A549 (cell line): ENCODE measurements around the gene ANKRD40CL. TPM values are rescaled to one million over a fixed set of nuclear protein-coding genes. Genes with fewer than 3 reads are reported as not detected.
A peak's percentile ranks its signal among the peaks of the same experiment; 100 is the strongest.
"Not testable (repeated sequence)": the region's sequence is repeated elsewhere in the genome, so short reads cannot be mapped to it uniquely, and the experiment has no call there.

ENCODE experiments used
- ATAC-seq, 2 experiments: fragments of 200-7000 bp in 1 of 2; fragments of >200 bp in 1 of 2; cut with Nextera tagmentation in 1 of 2; cut with Tn5 transposase in 1 of 2; 3 replicates each; pipeline versions ENCODE4 v1.8.0 to v1.9.1; 2018 to 2020; ENCODE audit warnings: mild to moderate bottlenecking in 1 of 2, moderate library complexity in 1 of 2
- CTCF ChIA-PET: fragments of 300-600 bp; sonication (Branson Sonifier 250); formaldehyde crosslinking; extraction: SDS; loops from one replicate; lab custom pipeline; 2021; ENCODE audit warnings: antibody characterized with exemption, inconsistent platforms; lab: Yijun Ruan, JAX
- POLR2A ChIA-PET: fragments of 350-600 bp; formaldehyde crosslinking; extraction: SDS; loops from one replicate; lab custom pipeline; 2021; ENCODE audit warnings: antibody characterized with exemption, inconsistent platforms; lab: Yijun Ruan, JAX
- DNase-seq, 2 experiments: peaks; one replicate each; pipeline versions ENCODE4 v3.0.0 to v3.0.0-alpha.2; 2011 to 2016; ENCODE audit warnings: low read depth in 1 of 2, low spot score in 1 of 2
- FAIRE-seq: peaks from 2 replicates; lab custom pipeline; 2011; peaks lifted over from hg19 to GRCh38; lab: Jason Lieb, UNC
- H3K27ac ChIP-seq, 2 experiments: fragments of >200 bp; sonication (Bioruptor Twin); formaldehyde crosslinking; 3 replicates each; pipeline ENCODE4 v1.5.1; 2016 to 2017
- H3K4me1 ChIP-seq: fragments of >200 bp; sonication (Bioruptor Twin); formaldehyde crosslinking; 3 replicates; pipeline ENCODE4 v1.6.1; 2016
- H3K4me2 ChIP-seq: fragments of >200 bp; sonication (Bioruptor Twin); formaldehyde crosslinking; 3 replicates; pipeline ENCODE4 v1.6.1; 2016
- H3K4me3 ChIP-seq: fragments of >200 bp; sonication (Bioruptor Twin); formaldehyde crosslinking; 3 replicates; pipeline ENCODE4 v1.5.1; 2016
- H3K9me3 ChIP-seq: fragments of >200 bp; sonication (Bioruptor Twin); formaldehyde crosslinking; 3 replicates; pipeline ENCODE4 v1.6.1; 2016
- ATOH8 ChIP-seq: fragments of 250-450 bp; sonication (Bioruptor Pico); IDR thresholded peaks from 2 replicates; pipeline ENCODE4 v1.5.0; 2020; ENCODE audit warnings: low read depth, mild to moderate bottlenecking, moderate library complexity
- BHLHE40 ChIP-seq: IDR thresholded peaks from 2 replicates; pipeline ENCODE4 v1.6.1; 2012; ENCODE audit warnings: low read depth, low read length, inconsistent platforms
- CBX8 ChIP-seq: fragments of 200-600 bp; sonication (generic); IDR thresholded peaks from 2 replicates; pipeline ENCODE4 v1.6.1; 2016
- CEBPB ChIP-seq, 2 experiments: fragments of >200 bp in 1 of 2; sonication (Bioruptor Twin) in 1 of 2; formaldehyde crosslinking in 1 of 2; IDR thresholded peaks; 2 replicates each; pipeline ENCODE4 v1.6.1; 2012 to 2016
- CHD4 ChIP-seq: fragments of 200-600 bp; sonication (generic); IDR thresholded peaks from 2 replicates; pipeline ENCODE4 v1.6.1; 2016; ENCODE audit warnings: antibody characterized with exemption, mild to moderate bottlenecking, borderline replicate concordance
- EHMT2 ChIP-seq: fragments of 200-600 bp; sonication (generic); IDR thresholded peaks from 2 replicates; pipeline ENCODE4 v1.6.1; 2016; ENCODE audit warnings: antibody characterized with exemption, low read depth, mild to moderate bottlenecking, moderate library complexity
- FOSL2 ChIP-seq, 2 experiments: fragments of 450-650 bp in 1 of 2; fragments of >200 bp in 1 of 2; sonication (Bioruptor Twin) in 1 of 2; formaldehyde crosslinking; IDR thresholded peaks; 2 replicates each; pipeline versions ENCODE4 v1.5.0 to v1.6.1; 2016 to 2020; ENCODE audit warnings: mild to moderate bottlenecking in 1 of 2, moderate library complexity in 1 of 2
- FOXS1 ChIP-seq: fragments of 250-450 bp; sonication (Bioruptor Pico); IDR thresholded peaks from 2 replicates; pipeline ENCODE4 v1.5.0; 2020; ENCODE audit warnings: mild to moderate bottlenecking, moderate library complexity
- GATA3 ChIP-seq: IDR thresholded peaks from 2 replicates; pipeline ENCODE4 v1.6.1; 2012; ENCODE audit warnings: borderline replicate concordance
- HOXA7 ChIP-seq: fragments of 250-450 bp; sonication (Bioruptor Pico); IDR thresholded peaks from 2 replicates; pipeline ENCODE4 v1.5.0; 2020; ENCODE audit warnings: mild to moderate bottlenecking, moderate library complexity
- MYC ChIP-seq: IDR thresholded peaks from 2 replicates; pipeline ENCODE4 v1.6.1; 2012; ENCODE audit warnings: mild to moderate bottlenecking, inconsistent platforms, low read length, improper control_type of control experiment, borderline replicate concordance
- NPAS2 ChIP-seq: fragments of 250-450 bp; sonication (Bioruptor Pico); IDR thresholded peaks from 2 replicates; pipeline ENCODE4 v1.8.0; 2022; ENCODE audit warnings: mild to moderate bottlenecking, moderate library complexity, borderline replicate concordance
- NR3C1 ChIP-seq: fragments of >200 bp; sonication (Bioruptor Twin); formaldehyde crosslinking; IDR thresholded peaks from 3 replicates; pipeline ENCODE4 v1.6.1; 2017
- POLR2AphosphoS2 ChIP-seq: conservative IDR thresholded peaks from 2 replicates; pipeline ENCODE4 v1.6.1; 2012; ENCODE audit warnings: low read length, improper control_type of control experiment, inconsistent platforms
- RARB ChIP-seq: fragments of 250-450 bp; sonication (Bioruptor Pico); IDR thresholded peaks from 2 replicates; pipeline ENCODE4 v1.8.0; 2021; ENCODE audit warnings: mild to moderate bottlenecking, moderate library complexity
- TP53 ChIP-seq: fragments of 250-450 bp; sonication (Bioruptor Pico); IDR thresholded peaks from 2 replicates; pipeline ENCODE4 v1.5.0; 2021; ENCODE audit warnings: mild to moderate bottlenecking, moderate library complexity
- USF2 ChIP-seq: fragments of 450-650 bp; IDR thresholded peaks from 2 replicates; pipeline ENCODE4 v1.6.1; 2014; ENCODE audit warnings: antibody characterized with exemption
- ZFP36 ChIP-seq: fragments of 450-650 bp; IDR thresholded peaks from 2 replicates; pipeline ENCODE4 v1.6.1; 2014; ENCODE audit warnings: borderline replicate concordance; ENCODE audit not compliant: partially characterized antibody
- ZNF302 ChIP-seq: fragments of 250-450 bp; sonication (Bioruptor Pico); IDR thresholded peaks from 2 replicates; pipeline ENCODE4 v1.9.0; 2021; ENCODE audit warnings: inconsistent platforms, mild to moderate bottlenecking, moderate library complexity
- WGBS: methylation state at CpG from one replicate; pipeline ENCODE4 v1.1.6; 2017; ENCODE audit errors: missing lambda C conversion rate; 5-methylcytosine and 5-hydroxymethylcytosine counted together
- polyA plus RNA-seq, 4 experiments: library from polyadenylated mRNA; depleted of rRNA in 3 of 4; stranded (reverse); fragments of >200 nt; fragmentation: RNase III in 1 of 4; extraction: RNeasy Plus Mini Kit Qiagen cat#74134 plus additional on column Dnase treatment in 1 of 4; gene quantifications; 2 replicates in 3 of 4; 3 replicates in 1 of 4; pipeline ENCODE4 v1.2.3, GENCODE V29; 2011 to 2017

Gene ANKRD40CL
- polyA plus RNA-seq, 2 of the 4 experiments (the other 2 are of a cell fraction): 0.13 to 0.18 TPM

GRCh38 chr17:50806141-50806643 lies 38.9 kb upstream of the ANKRD40CL start:
- DNase-seq (peak in 1 of 2 experiments; percentile 32), FAIRE-seq (no peak), ATAC-seq (peak in 1 of 2 experiments; percentile 32; a peak in 3 of 6 replicates)
- no peaks in the 10 kb centered on the region; the same call in 2 of the 3 replicates for H3K4me1 ChIP-seq
- no peaks in the 10 kb centered on the region for H3K9me3 ChIP-seq
- ChIA-PET CTCF (interaction anchor here (0.7 to 10.9 kb wide), 13 partner anchors 8 to 347 kb away, joined by 3 to 100 read pairs (median 4); partner anchors contain the start of gene NME1), POLR2A (no interaction called here)
- TF ChIP-seq EHMT2 (no peak), CHD4 (no peak), ZFP36 (no peak), GATA3 (no peak)
- 66% methylated on average over 11 of the region's 11 CpGs for WGBS
- no peak overlapping the region for H3K4me2 ChIP-seq
- H3K27ac ChIP-seq: peak overlapping the region in 1 of 2 experiments; percentile 11; a peak in 1 of 6 replicates
- H3K4me3 ChIP-seq: no peak overlapping the region

- ATAC-seq (no peak), DNase-seq (no peak), FAIRE-seq (no peak)
- no peak overlapping the region for H3K4me3 ChIP-seq
- CTCF ChIA-PET: interaction anchor here (0.7 to 10.9 kb wide), 14 partner anchors 9 to 408 kb away, joined by 3 to 100 read pairs (median 4); partner anchors contain the start of genes LRRC59 and NME1
- H3K9me3 ChIP-seq: no peaks in the 10 kb centered on the region
- peak overlapping the region in 1 of 2 experiments; percentile 11; a peak in 1 of 6 replicates for H3K27ac ChIP-seq
- H3K4me2 ChIP-seq: no peak overlapping the region
- H3K4me1 ChIP-seq: no peaks in the 10 kb centered on the region; the same call in 2 of the 3 replicates
- TF ChIP-seq FOSL2 (IDR thresholded peaks at IDR 0.05): no peak
- no peak for TF ChIP-seq FOSL2 (CRISPR knock-in tag; IDR thresholded peaks at IDR 0.05)
- TF ChIP-seq CHD4: no peak
- TF ChIP-seq ZNF302 (CRISPR knock-in tag): no peak
- TF ChIP-seq NPAS2 (CRISPR knock-in tag): no peak
- TF ChIP-seq POLR2AphosphoS2: no peak
- TF ChIP-seq RARB (CRISPR knock-in tag): no peak
- TF ChIP-seq HOXA7: no peak
- TF ChIP-seq ATOH8 (CRISPR knock-in tag): no peak
- TF ChIP-seq BHLHE40: no peak
- no peak for TF ChIP-seq USF2
- no peak for TF ChIP-seq TP53 (CRISPR knock-in tag)
- no peak for TF ChIP-seq MYC
- no peak for TF ChIP-seq NR3C1
- TF ChIP-seq CBX8: no peak
- TF ChIP-seq FOXS1: no peak
- POLR2A ChIA-PET: no interaction called here
- WGBS: 91% methylated on average over 6 of the region's 6 CpGs
These were observed 38.2 kb upstream of the ANKRD40CL start for GRCh38 chr17:50805486-50805885.

GRCh38 chr17:50804749-50805475 lies 37.6 kb upstream of the ANKRD40CL start:
- CTCF ChIA-PET: interaction anchor here (0.7 to 10.9 kb wide), 8 partner anchors 12 to 407 kb away, joined by 3 to 100 read pairs (median 4); partner anchors contain the start of gene LRRC59
- FAIRE-seq, ATAC-seq: not testable (repeated sequence)

More at GRCh38 chr17:50804749-50805475, 37.6 kb upstream of the ANKRD40CL start:
- H3K27ac ChIP-seq, POLR2A ChIA-PET, DNase-seq, H3K4me1 ChIP-seq, H3K9me3 ChIP-seq, H3K4me3 ChIP-seq, H3K4me2 ChIP-seq: not testable (repeated sequence)
- 0 out of 4 replicates have a peak, but pooled peaks of 1 of the 2 experiments have one; percentile 27 for TF ChIP-seq CEBPB (IDR thresholded peaks at IDR 0.05)
- WGBS: 90% methylated on average over 13 of the region's 13 CpGs
